SK-N-MC (cell line): ENCODE data around the gene SEC11C.

Experiments used
- DNase-seq: peaks from one replicate; pipeline ENCODE4 v3.0.0-alpha.2; 2011; ENCODE audit warnings: low read depth, low spot score
- H3K27ac ChIP-seq: fragments of 200-600 bp; sonication (generic); 2 replicates; pipeline ENCODE4 v1.5.1; 2016; ENCODE audit warnings: mixed run types
- H3K36me3 ChIP-seq: fragments of 200-600 bp; sonication (generic); 2 replicates; pipeline ENCODE4 v1.6.1; 2017; ENCODE audit warnings: antibody characterized with exemption, low read length, mixed read lengths; ENCODE audit not compliant: insufficient read depth
- H3K4me3 ChIP-seq: fragments of 200-600 bp; sonication (generic); 2 replicates; pipeline ENCODE4 v1.5.1; 2016
- H3K9ac ChIP-seq: fragments of 200-600 bp; sonication (generic); 2 replicates; pipeline ENCODE4 v1.8.0; 2017; ENCODE audit warnings: mixed run types, mixed read lengths; ENCODE audit not compliant: insufficient read length
- H3K9me3 ChIP-seq: fragments of 200-600 bp; sonication (generic); 2 replicates; pipeline ENCODE4 v1.6.1; 2017; ENCODE audit warnings: low read depth, mild to moderate bottlenecking, antibody characterized with exemption, low read length, moderate library complexity, mixed read lengths
- EZH2 ChIP-seq: fragments of 200-600 bp; sonication (generic); IDR thresholded peaks from one replicate; pipeline ENCODE4 v1.6.1; 2017; ENCODE audit warnings: antibody characterized with exemption
- FOXP2 ChIP-seq: optimal IDR thresholded peaks from 2 replicates; pipeline ENCODE3; 2011; ENCODE audit warnings: mild to moderate bottlenecking, moderate library complexity; ENCODE audit not compliant: insufficient read depth; ENCODE audit errors: extremely low read length, control extremely low read depth
- POLR2AphosphoS5 ChIP-seq: IDR thresholded peaks from 2 replicates; pipeline ENCODE4 v1.6.1; 2012; ENCODE audit warnings: mild to moderate bottlenecking, low read depth, low read length, borderline replicate concordance

The SEC11C gene

DNA sequence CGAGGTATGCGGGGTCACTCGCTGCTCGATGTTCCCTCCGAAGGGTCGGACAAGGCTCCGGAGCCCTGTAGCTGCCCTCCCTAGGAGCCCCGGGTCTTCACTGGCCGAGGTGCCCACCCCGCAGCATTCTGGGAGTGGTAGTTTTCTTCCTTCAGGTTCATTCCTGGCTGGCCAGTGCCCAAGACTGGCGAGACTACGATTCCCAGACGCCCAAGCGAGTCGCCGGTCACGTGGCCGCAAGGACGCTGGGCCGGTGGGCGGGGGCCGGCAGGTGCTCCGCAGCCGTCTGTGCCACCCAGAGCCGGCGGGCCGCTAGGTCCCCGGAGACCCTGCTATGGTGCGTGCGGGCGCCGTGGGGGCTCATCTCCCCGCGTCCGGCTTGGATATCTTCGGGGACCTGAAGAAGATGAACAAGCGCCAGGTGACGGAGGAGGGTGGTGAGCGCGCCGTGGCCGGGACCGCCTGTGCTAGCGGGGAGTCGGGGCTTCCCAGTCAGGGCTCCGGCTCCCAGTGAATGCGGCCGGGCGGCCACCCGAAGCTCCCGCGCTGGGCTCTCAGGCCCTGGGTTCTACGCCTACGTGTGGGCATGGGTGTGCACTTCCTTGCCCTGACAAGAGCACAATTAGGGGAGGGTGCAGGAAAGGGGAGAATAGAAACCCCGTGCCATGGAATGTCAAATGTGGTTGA lies at the start of gene SEC11C:
Gene SEC11C, plus strand, starts transcription at position 270 of the 687 bp plus-strand sequence. Its CDS starts 65 bp downstream, at position 335.
- H3K4me3 ChIP-seq, result peak within 1 kb of the TSS; percentile 83

GRCh38 chr18:59090966-59091603 lies 48.6 kb upstream of the SEC11C start:
- TF ChIP-seq EZH2 (no peak), FOXP2 (no peak), POLR2AphosphoS5 (no peak)
- Histone ChIP-seq H3K9me3 (no peaks in the 10 kb centered on the region), H3K9ac (no peak overlapping the region), H3K27ac (no peak overlapping the region), H3K36me3 (no peaks in the 10 kb centered on the region), H3K4me3 (no peak overlapping the region)
- no peak for DNase-seq

More for the DNA sequence above, at the start of gene SEC11C:
- peak; percentile 89 for DNase-seq
- Histone ChIP-seq H3K36me3 (no peaks in the 10 kb centered on the region), H3K9me3 (no peaks in the 10 kb centered on the region), H3K27ac (peak within 1 kb of the TSS; percentile 79; the same call in 1 of the 2 replicates), H3K9ac (peak within 1 kb of the TSS; percentile 83)
- TF ChIP-seq EZH2, result no peak
- peak; percentile 72; the same call in 1 of the 2 replicates for TF ChIP-seq POLR2AphosphoS5

DNA sequence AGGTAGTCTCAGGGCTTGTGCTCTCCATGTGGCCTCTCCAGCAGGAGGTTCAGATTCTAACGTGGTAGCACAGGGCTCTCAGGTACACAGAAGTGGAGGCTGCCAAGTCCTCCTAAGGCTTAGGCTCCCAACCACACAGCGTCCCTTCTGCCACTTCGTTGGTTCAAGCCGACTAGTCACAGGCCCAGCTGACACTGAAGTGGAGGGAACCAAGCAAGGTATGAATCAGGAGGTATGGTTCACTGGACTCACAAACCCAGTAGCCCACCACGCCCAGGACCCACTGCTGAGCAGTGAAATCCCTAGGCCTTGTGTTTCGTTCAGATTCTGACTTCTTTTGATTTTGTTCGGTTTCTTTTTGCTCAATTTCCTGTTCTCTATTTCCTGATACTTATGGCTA lies 46.0 kb upstream of the SEC11C start:
- TF ChIP-seq FOXP2 (no peak), POLR2AphosphoS5 (no peak), EZH2 (no peak)
- H3K27ac ChIP-seq, result peak overlapping the region; percentile 44; the same call in 1 of the 2 replicates
- DNase-seq, result no peak
- H3K36me3 ChIP-seq, result no peaks in the 10 kb centered on the region
- no peaks in the 10 kb centered on the region for H3K9me3 ChIP-seq
- no peak overlapping the region for H3K9ac ChIP-seq
- H3K4me3 ChIP-seq, result no peak overlapping the region

- TF ChIP-seq EZH2 (no peak), POLR2AphosphoS5 (no peak), FOXP2 (no peak)
- Histone ChIP-seq H3K36me3 (no peaks in the 10 kb centered on the region), H3K9ac (no peak overlapping the region), H3K9me3 (no peaks in the 10 kb centered on the region), H3K27ac (0 out of 2 replicates have a peak overlapping the region, but pooled peaks have one; percentile 44), H3K4me3 (no peak overlapping the region)
- DNase-seq, result no peak
Measured at GRCh38 chr18:59094569-59094968, 45.1 kb upstream of the SEC11C start.

GRCh38 chr18:59096098-59096789 lies 43.4 kb upstream of the SEC11C start:
- no peak for DNase-seq
- TF ChIP-seq FOXP2 (no peak), EZH2 (no peak), POLR2AphosphoS5 (no peak)
- no peak overlapping the region for H3K9ac ChIP-seq
- H3K27ac ChIP-seq, result no peak overlapping the region
- H3K4me3 ChIP-seq, result no peak overlapping the region
- H3K36me3 ChIP-seq, result no peaks in the 10 kb centered on the region
- no peaks in the 10 kb centered on the region for H3K9me3 ChIP-seq

GRCh38 chr18:59101830-59102414 lies 37.8 kb upstream of the SEC11C start:
- Histone ChIP-seq H3K4me3 (peak overlapping the region; percentile 34; the same call in 1 of the 2 replicates), H3K36me3 (peaks cover 8% of the 10 kb centered on the region; the same call in 1 of the 2 replicates), H3K9ac (peak overlapping the region; percentile 76), H3K27ac (peak overlapping the region; percentile 99), H3K9me3 (no peaks in the 10 kb centered on the region)
- peak; percentile 97 for DNase-seq
- TF ChIP-seq POLR2AphosphoS5 (peak; percentile 56; the same call in 1 of the 2 replicates), EZH2 (no peak), FOXP2 (peak; percentile 20)

- no peak for DNase-seq
- Histone ChIP-seq H3K27ac (peak overlapping the region; percentile 93), H3K9ac (peak overlapping the region; percentile 61), H3K4me3 (peak overlapping the region; percentile 56), H3K9me3 (no peaks in the 10 kb centered on the region), H3K36me3 (peaks cover 9% of the 10 kb centered on the region; the same call in 1 of the 2 replicates)
- peak; percentile 14; the same call in 1 of the 2 replicates for TF ChIP-seq POLR2AphosphoS5
- no peak for TF ChIP-seq EZH2
- peak; percentile 7 for TF ChIP-seq FOXP2
Measured at GRCh38 chr18:59109375-59109774, 30.3 kb upstream of the SEC11C start.
